GM12801 (cell line): ENCODE measurements around the gene LIME1.

Experiments
- CTCF ChIP-seq: IDR thresholded peaks from one replicate; pipeline ENCODE4 v1.5.1; 2011; ENCODE audit warnings: control low read depth; ENCODE audit not compliant: insufficient read length; ENCODE audit errors: extremely low read depth

Gene LIME1

GRCh38 chr20:63754008-63754407 is 17.5 kb downstream of the LIME1 start:
- no peak for TF ChIP-seq CTCF

GRCh38 chr20:63755933-63756647 is 19.6 kb downstream of the LIME1 start:
- no peak for TF ChIP-seq CTCF

GRCh38 chr20:63756648-63756991 is 20.2 kb downstream of the LIME1 start:
- no peak for TF ChIP-seq CTCF

GRCh38 chr20:63758152-63758551 is 21.7 kb downstream of the LIME1 start:
- TF ChIP-seq CTCF = no peak

- no peak for TF ChIP-seq CTCF
Observed at GRCh38 chr20:63759377-63759901, 23.0 kb downstream of the LIME1 start.

- no peak for TF ChIP-seq CTCF
Observed at GRCh38 chr20:63765082-63765873, 28.8 kb downstream of the LIME1 start.

- TF ChIP-seq CTCF = no peak
Observed at GRCh38 chr20:63765902-63766301, 29.4 kb downstream of the LIME1 start.
